ENCODE measurements around the gene GRIP1. TPM values are rescaled to one million over a fixed set of nuclear protein-coding genes. Genes with fewer than 3 reads are reported as not detected.

Gene GRIP1
- total and polyA plus RNA-seq, 2 donors from 2014 or later = 3.9 to 18.4 TPM

GRCh38 chr12:66335746-66336145 lies 343.1 kb downstream of the GRIP1 start:
- Histone ChIP-seq H3K9me3 (ENCODE audit: control insufficient read depth in 2 of 3, insufficient read depth in 1 of 3, low read length in 3 of 3) (peaks cover 0 to 6% (median 2%) of the 10 kb centered on the region in 3 donors), H3K27ac (ENCODE audit: low read depth in 2 of 2, low read length in 2 of 2) (no peak overlapping the region), H3K27me3 (ENCODE audit: control insufficient read depth, insufficient read depth, low read length) (no peaks in the 10 kb centered on the region), H3K36me3 (ENCODE audit: control insufficient read depth in 2 of 3, insufficient read depth in 3 of 3, low read length in 3 of 3) (peaks cover 0 to 2% (median 0%) of the 10 kb centered on the region in 3 donors), H3K4me3 (ENCODE audit: low read length in 3 of 3) (no peak overlapping the region), H3K4me1 (ENCODE audit: control insufficient read depth in 2 of 3, insufficient read depth in 2 of 3, low read depth in 1 of 3, low read length in 3 of 3) (no peaks in the 10 kb centered on the region), H3K9ac (ENCODE audit: low read length in 3 of 3) (no peak overlapping the region)
- intact Hi-C loops (cut with DNase I) = no loop called here
- TF ChIP-seq CTCF (IDR thresholded peaks at IDR 0.05; ENCODE audit: borderline replicate concordance, extremely low read depth, insufficient read depth) = no peak
- DNase-seq (no peak), FAIRE-seq (no peak)

- H3K9me3 ChIP-seq (ENCODE audit: control insufficient read depth in 2 of 3, insufficient read depth in 1 of 3, low read length in 3 of 3) = no peaks in the 10 kb centered on the region
- no peak overlapping the region for H3K4me3 ChIP-seq (ENCODE audit: low read length in 3 of 3)
- no peak for TF ChIP-seq CTCF (IDR thresholded peaks at IDR 0.05; ENCODE audit: borderline replicate concordance, extremely low read depth, insufficient read depth)
- intact Hi-C loops (cut with DNase I) = no loop called here
- no peaks in the 10 kb centered on the region for H3K4me1 ChIP-seq (ENCODE audit: control insufficient read depth in 2 of 3, insufficient read depth in 2 of 3, low read depth in 1 of 3, low read length in 3 of 3)
- H3K27ac ChIP-seq (ENCODE audit: low read depth in 2 of 2, low read length in 2 of 2) = no peak overlapping the region
- DNase-seq = no peak
- H3K9ac ChIP-seq (ENCODE audit: low read length in 3 of 3) = no peak overlapping the region
- no peaks in the 10 kb centered on the region for H3K27me3 ChIP-seq (ENCODE audit: control insufficient read depth, insufficient read depth, low read length)
- H3K36me3 ChIP-seq (ENCODE audit: control insufficient read depth in 2 of 3, insufficient read depth in 3 of 3, low read length in 3 of 3) = no peaks in the 10 kb centered on the region
- FAIRE-seq = no peak
Observed at GRCh38 chr12:66331814-66332213, 347.1 kb downstream of the GRIP1 start.

- Histone ChIP-seq H3K9me3 (ENCODE audit: control insufficient read depth in 2 of 3, insufficient read depth in 1 of 3, low read length in 3 of 3) (no peaks in the 10 kb centered on the region), H3K36me3 (ENCODE audit: control insufficient read depth in 2 of 3, insufficient read depth in 3 of 3, low read length in 3 of 3) (no peaks in the 10 kb centered on the region), H3K9ac (ENCODE audit: low read length in 3 of 3) (no peak overlapping the region), H3K4me1 (ENCODE audit: control insufficient read depth in 2 of 3, insufficient read depth in 2 of 3, low read depth in 1 of 3, low read length in 3 of 3) (no peaks in the 10 kb centered on the region), H3K27ac (ENCODE audit: low read depth in 2 of 2, low read length in 2 of 2) (no peak overlapping the region), H3K27me3 (ENCODE audit: control insufficient read depth, insufficient read depth, low read length) (no peaks in the 10 kb centered on the region), H3K4me3 (ENCODE audit: low read length in 3 of 3) (no peak overlapping the region)
- intact Hi-C loops (cut with DNase I) = no loop called here
- FAIRE-seq (no peak), DNase-seq (no peak)
- no peak for TF ChIP-seq CTCF (IDR thresholded peaks at IDR 0.05; ENCODE audit: borderline replicate concordance, extremely low read depth, insufficient read depth)
Observed at GRCh38 chr12:66331016-66331415, 347.9 kb downstream of the GRIP1 start.

GRCh38 chr12:66329941-66330340 lies 348.9 kb downstream of the GRIP1 start:
- no peaks in the 10 kb centered on the region for H3K9me3 ChIP-seq (ENCODE audit: control insufficient read depth in 2 of 3, insufficient read depth in 1 of 3, low read length in 3 of 3)
- FAIRE-seq = no peak
- TF ChIP-seq CTCF (IDR thresholded peaks at IDR 0.05; ENCODE audit: borderline replicate concordance, extremely low read depth, insufficient read depth) = no peak
- no peak overlapping the region for H3K4me3 ChIP-seq (ENCODE audit: low read length in 3 of 3)
- no peak for DNase-seq
- intact Hi-C loops (cut with DNase I) = no loop called here
- no peaks in the 10 kb centered on the region for H3K27me3 ChIP-seq (ENCODE audit: control insufficient read depth, insufficient read depth, low read length)
- H3K36me3 ChIP-seq (ENCODE audit: control insufficient read depth in 2 of 3, insufficient read depth in 3 of 3, low read length in 3 of 3) = no peaks in the 10 kb centered on the region
- no peak overlapping the region for H3K9ac ChIP-seq (ENCODE audit: low read length in 3 of 3)
- no peak overlapping the region for H3K27ac ChIP-seq (ENCODE audit: low read depth in 2 of 2, low read length in 2 of 2)
- no peaks in the 10 kb centered on the region for H3K4me1 ChIP-seq (ENCODE audit: control insufficient read depth in 2 of 3, insufficient read depth in 2 of 3, low read depth in 1 of 3, low read length in 3 of 3)
